Measurements from ENCODE around the gene TTBK1.

DNA sequence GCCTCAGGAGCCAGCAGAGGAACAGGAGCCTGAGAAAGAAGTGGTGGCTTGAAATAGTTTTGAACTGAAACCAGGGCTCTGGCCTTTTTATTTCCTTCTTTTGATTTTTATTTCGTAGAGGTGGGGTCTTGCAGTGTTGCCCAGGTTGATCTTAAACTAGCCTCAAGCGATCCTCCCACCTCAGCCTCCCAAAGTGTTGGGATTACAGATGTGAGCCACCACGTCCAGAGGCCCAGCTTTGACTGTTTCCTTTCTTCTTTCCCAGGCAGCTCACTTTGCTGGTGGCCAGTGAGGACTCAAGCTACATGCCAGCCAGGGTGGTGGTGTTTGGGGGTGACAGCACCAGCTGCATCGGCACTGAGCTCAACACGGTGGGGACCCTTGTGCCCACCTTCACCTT, 40.8 kb upstream of the TTBK1 start:
- TF ChIP-seq RAD21 (IDR thresholded peaks at IDR 0.05; ENCODE audit: low read depth) (no peak), TCF12 (IDR thresholded peaks at IDR 0.05; ENCODE audit: low read depth) (no peak), CREB1 (IDR thresholded peaks at IDR 0.05; ENCODE audit: low read depth) (no peak), EP300 (IDR thresholded peaks at IDR 0.05; ENCODE audit: borderline replicate concordance) (no peak), EGR1 (IDR thresholded peaks at IDR 0.05) (no peak)

Measured in Ishikawa (cell line).